Erythroblast (primary cell): ENCODE data around the gene RBFOX2.
A peak's percentile ranks its signal among the peaks of the same experiment; 100 is the strongest.

Source experiments
- DNase-seq, 2 experiments: peaks; one replicate each; lab custom pipeline; 2025; lab: John Stamatoyannopoulos, UW
- GATA1 ChIP-seq: IDR thresholded peaks from 2 replicates; pipeline ENCODE4 v1.6.1; 2011; ENCODE audit warnings: low read depth, mild to moderate bottlenecking, control low read depth, low read length, moderate library complexity
- POLR2A ChIP-seq: IDR thresholded peaks from 2 replicates; pipeline ENCODE4 v1.6.1; 2011; ENCODE audit warnings: mild to moderate bottlenecking, low read length

Gene RBFOX2

DNA sequence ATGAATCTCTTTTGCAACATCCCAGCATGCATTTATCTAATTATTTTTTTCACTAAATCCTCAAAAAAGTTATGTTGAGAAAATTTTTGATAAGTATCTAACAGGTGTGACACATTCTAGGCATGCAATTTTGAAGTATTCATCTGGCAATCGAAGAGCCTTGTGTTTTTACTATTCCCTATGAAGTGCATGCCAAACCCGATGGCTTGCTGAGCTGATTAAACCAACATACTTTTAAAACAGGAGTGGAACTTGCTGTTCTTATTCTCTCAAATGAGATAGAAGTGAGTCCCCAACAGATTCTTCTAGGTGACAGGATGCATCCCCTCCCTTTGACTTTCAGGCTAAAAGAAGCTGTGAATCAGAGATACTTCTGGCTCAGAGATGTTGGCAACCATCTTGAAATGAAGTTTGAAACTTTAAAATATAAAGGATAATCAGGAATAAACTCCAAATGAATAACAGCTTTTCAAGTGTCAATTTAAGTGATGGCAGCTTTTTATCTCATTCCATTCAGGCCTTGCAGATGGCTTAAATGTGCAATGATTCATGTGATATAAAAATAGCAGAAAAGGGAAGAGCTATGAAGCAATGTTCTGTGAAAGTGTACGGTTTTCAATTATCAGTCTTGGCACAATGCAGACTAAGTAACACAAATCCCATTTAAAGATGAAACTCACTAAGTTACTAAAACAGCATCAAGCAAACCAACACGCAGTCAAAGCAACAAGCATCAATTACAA is 243.3 kb downstream of the RBFOX2 start:
- no peak for TF ChIP-seq GATA1
- no peak for TF ChIP-seq POLR2A
- no peak for DNase-seq

DNA sequence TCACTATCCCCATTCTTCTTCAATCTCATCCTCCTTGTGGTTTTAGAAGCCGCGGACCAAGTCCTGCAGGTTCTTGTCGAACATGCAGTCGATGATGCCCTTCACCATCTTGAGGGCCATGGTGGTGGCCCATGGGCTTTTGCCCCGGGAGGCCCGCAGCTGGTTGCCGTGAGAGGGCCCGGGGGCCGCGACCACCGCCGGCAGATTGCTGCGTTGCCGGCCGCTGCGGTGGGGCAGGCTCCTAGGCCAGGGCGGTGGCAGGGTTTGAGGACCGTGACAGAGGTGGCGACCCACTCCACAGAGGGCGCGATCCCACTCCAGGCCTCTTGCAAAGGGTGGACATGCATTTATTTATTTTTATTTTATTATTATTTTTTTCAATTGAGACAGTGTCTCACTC is 244.0 kb downstream of the RBFOX2 start:
- no peak for TF ChIP-seq GATA1
- TF ChIP-seq POLR2A: no peak
- DNase-seq: no peak

DNA sequence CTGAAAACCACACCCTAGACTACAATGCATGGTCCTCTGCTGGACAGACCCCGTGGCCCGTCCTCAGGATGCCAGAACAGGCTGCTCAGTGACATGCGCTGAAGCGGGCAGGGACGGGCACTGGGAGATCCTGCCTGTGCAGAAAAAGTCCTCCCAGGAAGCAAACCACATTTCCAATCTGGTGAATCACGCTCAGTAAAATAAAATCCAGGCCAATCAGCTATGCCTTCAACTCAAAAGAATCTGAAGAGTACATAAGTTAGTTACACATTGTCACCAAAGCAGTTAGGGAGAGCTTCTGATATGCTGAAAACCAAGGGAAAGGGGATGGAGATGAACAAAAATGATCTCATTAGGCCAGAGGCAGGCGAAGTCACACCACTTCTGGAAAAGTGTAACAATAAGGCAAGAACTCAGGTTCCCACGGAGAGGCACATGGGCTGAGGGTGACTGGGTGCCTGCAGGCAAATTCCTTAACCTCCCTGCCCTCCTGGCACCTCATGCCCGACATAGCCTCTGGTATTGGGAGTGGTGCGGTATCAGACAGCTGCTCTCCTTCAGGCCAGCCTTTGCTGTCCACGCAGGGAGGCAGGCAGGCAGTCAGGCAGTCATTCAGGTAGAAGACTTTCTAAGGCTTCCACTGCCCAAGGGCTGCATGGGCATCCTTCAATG is 244.5 kb downstream of the RBFOX2 start:
- DNase-seq: no peak
- TF ChIP-seq POLR2A (no peak), GATA1 (no peak)

DNA sequence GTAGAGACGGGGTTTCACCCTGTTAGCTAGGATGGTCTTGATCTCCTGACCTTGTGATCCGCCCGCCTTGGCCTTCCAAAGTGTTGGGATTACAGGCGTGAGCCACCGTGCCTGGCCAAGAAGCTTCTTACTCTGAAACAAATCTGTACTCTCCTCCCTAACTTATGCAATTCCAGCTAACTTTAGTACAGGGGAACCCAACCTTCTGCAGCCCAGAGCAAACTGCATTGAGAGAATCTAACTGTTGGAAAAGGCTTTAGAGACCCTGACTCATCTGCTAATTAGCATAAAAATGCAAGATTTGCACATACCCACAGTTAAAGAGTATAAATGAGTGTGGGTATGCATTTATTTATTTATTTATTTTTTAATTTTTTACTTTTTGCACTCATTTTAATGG is 246.1 kb downstream of the RBFOX2 start:
- no peak for DNase-seq
- TF ChIP-seq GATA1: no peak
- no peak for TF ChIP-seq POLR2A

DNA sequence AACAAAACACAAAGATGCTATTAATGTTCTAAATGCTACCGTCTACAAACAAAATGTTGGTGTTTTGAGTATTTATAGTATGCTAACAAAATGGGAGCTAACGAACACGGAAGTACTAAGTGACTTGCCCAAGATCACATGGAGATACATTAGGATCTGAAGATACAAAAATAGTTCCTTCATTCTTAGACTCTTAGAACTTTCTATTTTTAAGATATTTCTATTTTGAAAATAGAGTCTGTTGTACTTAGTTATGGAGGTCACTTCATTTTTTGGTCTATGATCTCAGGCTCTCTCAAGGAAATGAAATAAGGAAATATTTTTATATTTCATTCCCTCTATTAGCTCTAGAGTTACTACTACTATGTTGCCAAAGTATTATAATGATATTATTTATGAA is 246.7 kb downstream of the RBFOX2 start:
- no peak for DNase-seq
- TF ChIP-seq POLR2A (no peak), GATA1 (no peak)

DNA sequence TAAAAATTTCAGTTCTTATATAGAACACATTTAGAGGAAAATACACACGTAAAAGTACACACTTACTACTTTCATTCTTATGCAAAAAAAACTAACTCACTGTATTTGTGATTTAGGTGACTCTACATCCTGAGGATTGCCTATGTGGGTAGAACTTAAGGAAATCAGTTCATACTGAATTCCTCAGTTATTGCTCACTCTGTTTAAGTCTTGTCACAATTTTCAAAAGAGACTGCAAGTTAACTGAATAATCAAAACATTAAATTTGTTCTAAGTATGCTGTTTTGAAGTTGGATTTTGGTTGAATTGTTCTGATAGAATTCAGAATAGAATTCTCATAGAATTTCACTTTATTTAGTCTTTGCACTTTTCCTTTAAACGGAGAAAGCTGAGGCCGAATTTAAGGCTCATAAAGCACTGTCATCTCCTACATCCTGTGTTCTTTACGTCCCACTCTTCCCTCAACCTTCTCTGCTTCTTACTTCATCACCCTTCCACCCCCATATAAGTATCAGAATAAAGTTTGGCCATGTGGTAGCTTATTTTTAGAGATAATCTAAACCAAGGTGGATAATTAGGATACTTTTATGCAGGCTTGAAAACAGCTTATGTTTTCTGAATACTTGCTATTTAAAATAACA is 251.2 kb downstream of the RBFOX2 start:
- no peak for DNase-seq
- no peak for TF ChIP-seq POLR2A

DNA sequence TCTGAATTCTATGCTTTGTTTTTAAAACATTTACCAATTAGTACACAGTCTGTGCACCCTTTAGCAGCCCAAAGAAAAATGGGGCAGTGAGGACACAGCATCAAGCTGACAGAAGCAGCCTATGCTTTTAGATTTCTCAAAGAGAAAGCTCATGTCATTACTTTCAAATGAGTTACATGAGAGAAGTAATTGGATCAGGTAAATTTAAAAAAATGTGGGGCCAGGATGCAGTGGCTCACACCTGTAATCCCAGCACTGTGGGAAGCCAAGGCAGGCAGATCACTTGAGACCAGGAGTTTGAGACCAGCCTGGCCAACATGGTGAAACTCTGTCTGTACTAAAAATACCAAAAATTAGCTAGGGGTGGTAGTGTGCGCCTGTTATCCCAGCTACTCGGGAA is 253.3 kb downstream of the RBFOX2 start:
- TF ChIP-seq POLR2A: no peak
- TF ChIP-seq GATA1: no peak

DNA sequence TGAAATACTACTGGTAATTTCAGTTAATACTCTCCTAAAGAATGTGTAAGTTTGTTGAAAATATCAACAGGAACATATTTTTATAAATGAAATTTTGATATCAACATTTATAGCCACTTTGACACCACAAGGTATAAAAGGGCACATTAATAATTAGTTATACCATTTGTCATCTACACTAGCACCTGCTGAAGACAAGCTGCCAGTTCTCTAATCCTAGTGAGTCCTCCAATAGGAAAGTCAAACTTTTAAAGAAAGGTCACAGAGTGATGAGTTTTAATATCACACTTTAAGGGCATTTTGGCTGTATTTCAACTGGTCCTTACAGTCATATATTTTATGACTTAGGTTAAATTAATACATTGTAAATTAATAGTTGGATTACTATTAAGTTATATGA is 258.6 kb downstream of the RBFOX2 start:
- DNase-seq: no peak
- TF ChIP-seq GATA1: no peak
- TF ChIP-seq POLR2A: no peak

More for the DNA sequence above, 253.3 kb downstream of the RBFOX2 start:
- DNase-seq: no peak

DNA sequence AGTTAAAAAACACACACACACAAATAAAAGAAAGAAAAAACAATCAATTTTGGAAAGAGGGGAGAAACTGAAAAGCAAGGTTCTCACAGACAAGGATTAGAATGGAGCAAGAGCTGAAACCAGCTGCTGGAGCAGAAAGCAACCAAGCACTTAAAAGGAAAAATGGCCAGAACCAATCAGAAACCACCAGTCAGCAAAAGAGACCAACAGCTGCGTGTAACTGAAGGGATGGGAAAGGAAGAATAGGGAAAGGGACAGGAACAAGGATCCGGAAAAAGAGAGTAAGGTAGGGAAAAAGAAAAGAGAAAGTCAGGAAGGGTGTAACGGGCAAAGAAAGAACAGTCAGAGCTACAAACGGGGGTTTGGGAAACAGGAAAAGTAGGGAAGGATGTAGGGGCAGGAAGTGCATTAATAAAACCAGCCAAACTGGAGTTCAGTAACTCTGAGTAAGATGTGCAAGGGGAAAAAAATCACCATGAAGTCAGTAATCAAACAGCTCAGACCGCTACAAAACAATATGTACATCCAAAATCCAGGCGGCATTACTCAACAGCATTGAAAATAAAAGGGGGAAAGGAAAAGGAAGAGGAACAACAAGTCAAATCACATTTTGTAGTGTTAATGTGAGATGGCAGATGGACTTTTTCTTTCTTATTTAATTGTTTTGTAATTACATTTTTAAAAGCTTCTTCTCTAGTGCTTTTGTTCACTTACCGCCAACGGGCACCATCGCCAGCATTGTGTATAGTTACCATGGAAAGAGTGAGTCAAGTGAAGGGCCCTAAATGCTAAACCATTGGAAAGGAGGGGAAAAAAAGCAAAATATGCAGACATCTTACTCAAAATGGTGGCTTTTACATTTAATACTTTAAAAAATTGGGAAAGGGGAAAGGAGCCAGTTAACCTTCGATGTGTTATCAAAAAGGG is 261.7 kb downstream of the RBFOX2 start:
- TF ChIP-seq POLR2A (no peak), GATA1 (no peak)
- DNase-seq: no peak

DNA sequence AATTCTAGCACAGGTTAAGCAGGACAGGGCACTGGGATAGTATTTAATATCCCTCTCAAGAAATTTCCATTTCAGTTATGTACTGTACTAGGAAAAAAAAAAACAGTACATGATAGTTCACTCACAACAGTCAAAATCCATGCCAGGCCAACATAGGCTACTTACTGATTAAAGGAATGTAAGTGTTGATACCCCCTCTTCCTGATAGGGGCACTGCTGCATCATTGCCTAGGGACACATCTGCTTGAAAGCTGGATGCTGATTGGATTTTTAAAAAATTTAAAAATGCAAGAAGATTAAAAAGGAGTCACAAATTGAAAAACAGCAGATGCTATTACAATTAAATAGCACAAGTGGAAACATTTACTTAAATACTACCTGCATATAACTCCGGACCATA is 267.6 kb downstream of the RBFOX2 start:
- no peak for TF ChIP-seq GATA1
- TF ChIP-seq POLR2A: no peak
- DNase-seq: peak; percentile 32 to 38

DNA sequence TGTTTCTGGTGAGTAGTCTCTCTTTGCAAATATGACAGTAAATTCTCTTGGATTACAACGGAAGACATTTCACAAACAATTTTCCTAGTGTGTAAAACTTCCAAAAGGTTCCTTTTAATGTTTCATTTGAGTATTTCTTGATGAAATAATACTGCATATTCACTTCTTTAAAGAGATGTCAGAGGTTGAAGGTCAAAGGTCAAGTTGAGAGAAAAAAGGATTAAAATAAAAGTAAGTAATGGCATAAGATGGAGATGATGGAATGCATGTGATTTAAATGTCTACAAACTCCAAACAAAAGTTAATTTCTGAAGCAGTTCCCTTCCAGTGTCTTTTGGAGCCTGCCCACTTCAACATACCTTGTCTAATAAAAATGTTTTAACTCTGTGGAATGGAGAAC is 270.2 kb downstream of the RBFOX2 start:
- no peak for TF ChIP-seq POLR2A
- TF ChIP-seq GATA1: no peak
- DNase-seq: no peak

DNA sequence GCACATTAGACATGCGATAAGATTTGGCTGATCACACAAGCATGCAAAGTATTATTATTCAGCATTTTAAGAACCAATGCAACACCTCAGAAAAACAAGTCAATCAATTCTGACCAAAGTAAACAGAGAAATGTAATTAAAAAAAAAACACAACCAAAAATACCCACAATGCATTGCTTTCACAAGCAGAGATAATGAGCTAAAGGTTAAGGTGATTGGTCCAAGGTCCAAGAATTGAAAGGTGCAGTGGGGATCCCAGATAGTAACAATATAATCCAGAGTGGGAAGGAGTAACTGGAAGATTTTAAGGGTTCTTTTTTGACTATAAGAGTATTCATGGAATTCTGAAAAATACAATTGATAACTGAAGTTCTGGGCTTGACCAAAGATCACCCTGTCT is 271.9 kb downstream of the RBFOX2 start:
- no peak for DNase-seq
- TF ChIP-seq POLR2A (no peak), GATA1 (no peak)

DNA sequence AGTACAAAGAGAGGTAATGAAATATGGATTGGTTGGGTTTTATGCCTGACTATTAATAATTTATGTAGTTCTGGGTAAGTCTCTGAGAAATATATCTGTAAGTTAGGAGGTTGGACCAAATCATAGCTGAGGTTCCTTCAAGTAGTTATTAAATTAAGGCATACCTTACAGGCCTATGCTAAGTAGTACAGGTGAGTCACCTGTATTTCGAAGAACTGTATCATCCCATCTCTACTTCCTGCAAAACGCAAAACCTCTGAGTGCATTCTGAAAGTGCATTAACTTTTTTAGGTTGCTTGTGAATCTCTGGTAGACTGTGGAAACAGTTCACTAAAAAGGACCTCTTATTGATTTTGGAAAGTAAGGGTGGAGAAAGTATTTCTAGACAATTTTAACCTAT is 273.9 kb downstream of the RBFOX2 start:
- TF ChIP-seq GATA1: no peak
- no peak for TF ChIP-seq POLR2A
- no peak for DNase-seq
